ENCODE data around the gene MDH1.
"Not testable (repeated sequence)": the region's sequence is repeated elsewhere in the genome, so short reads cannot be mapped to it uniquely, and the experiment has no call there.

Gene MDH1

DNA sequence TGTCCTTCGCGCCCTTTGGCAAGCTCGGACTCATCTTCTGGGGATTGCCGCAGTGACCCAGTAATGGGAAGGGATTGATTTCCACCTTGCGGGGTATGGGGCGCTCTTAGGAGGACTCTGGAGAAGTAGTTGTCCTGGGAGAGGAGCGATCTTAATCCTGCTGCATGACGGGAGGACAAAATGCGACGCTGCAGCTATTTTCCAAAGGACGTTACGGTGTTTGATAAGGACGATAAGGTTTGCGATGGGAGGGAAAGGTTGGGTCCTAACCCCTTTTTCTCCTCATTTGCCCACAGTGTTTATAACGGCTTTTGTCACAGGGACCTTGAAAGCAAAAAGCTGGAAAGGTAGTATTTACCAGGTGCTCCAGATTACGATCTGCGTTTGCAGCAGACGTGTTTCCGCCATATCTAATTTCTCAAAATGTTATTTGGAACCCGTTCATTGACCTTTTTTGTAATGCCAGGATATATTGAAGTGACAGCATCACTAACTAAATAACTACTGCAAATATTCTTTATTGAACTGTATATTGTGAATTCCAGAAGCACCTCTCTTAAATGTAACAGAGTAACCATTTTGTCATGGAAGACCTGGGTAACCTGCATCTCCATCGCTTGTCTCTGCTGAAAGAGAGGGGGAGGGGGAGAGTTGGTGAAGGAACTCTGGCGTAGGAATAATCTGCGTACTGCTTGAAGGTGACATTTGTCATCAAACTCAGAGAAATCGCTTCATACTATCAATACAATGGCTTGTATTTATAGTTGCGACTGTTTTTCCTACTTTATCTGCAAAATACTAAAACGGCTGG lies 590 bp downstream of the MDH1 start:
- DNase-seq: no peak

DNA sequence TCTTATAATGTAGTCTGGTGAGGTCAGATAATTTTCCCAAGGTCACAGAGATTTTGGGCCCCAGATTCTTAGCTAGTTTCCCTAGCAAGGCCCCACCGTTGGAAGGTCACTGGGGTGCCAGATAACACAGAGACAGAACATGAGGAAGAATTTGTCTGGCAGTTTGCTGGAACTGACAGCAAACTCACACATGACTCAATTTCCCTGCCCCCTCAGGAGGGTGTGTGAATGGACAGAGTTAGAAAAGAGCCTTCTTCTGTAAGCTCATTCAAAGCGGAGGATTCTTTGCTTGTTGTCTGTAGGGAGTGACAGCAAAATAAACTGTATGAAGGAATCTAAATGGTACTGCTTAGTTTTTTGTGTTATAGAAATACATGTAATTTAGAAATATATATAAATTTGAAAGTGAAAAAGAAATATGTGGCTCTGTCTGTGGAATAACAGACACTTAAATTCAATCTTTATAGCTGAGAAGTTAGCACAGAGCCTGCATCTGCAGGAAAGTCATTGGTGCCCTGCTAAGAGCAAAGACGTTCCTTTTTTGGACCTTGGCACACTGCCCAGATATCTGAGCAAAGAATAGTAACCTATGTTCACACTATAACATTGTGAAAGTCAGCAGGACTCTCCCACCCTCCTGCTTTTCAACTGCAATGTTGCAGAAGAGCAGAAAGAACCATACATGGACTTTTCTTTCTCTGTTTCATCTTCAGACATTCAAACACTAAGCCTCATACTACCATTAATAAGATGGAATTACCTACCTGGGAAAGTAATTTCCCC lies 2.1 kb downstream of the MDH1 start:
- DNase-seq: no peak

DNA sequence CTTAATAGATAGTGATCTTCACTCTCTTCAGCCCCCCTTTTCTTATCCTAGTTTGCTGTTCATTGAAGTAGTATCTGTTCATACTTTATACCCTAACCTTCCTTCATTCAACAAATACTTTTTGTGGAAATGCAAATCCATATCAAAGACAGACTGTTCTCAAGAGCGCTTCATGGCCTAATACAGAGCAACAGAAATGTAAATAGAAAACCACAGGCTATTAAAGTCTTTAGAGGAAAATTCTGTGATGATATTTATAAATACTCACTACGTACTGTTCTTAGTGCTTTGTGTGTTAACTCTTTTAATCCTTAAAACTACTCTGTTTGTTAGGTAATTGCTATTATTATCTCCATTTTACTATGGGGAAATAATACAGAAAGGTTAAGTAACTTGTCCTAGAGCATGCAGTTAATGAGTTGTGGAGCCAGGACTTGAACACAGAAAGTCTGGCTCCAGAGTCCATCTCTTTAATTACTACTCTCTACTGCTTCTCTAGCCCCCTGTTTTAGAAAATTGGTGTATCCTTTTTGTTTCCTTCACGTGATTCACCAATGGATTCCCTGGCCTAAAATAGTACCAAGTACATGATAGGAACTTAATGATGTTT lies 2.9 kb downstream of the MDH1 start:
- DNase-seq: no peak

DNA sequence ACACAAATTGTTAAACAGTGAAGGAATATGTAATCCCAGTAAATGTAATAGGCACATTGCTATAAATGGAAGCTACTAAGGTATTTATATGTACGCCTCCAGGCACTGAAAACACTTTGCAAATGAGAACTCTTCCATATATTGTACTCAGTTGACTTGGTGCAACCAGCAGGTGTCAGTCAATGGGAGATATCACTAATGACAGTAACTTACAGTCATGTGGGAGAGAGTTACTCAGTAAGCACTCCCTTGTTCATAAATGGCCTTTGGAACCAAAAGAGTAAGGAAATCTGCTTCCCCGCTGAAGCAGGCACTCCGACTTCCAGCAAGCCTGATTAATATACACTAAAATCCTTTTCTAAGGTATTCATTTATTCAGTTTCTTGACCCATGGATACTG lies 5.9 kb downstream of the MDH1 start:
- no peak for DNase-seq

DNA sequence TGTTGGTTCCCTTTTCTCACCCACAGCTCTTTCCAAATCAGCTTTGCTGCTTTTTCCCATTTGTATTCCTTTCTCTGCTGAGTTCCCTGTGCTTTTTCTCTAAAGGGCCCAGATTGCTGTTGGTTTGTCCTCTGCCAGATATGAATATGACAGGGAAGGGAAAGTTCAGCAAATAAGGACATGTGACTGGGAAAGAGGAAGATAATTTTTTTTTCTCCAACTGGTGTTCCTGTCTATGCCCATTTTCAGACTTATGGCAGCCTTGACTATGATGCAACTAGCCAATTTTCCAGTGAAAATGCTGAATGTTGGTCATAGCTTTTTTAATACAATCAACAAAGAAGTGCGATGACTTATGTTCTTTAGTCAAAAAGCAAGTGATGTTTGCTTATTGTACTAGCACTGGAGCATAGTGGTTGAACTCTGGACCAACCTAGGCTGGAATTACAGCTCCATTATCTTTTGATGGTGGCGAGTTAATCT lies 7.7 kb downstream of the MDH1 start:
- no peak for DNase-seq

DNA sequence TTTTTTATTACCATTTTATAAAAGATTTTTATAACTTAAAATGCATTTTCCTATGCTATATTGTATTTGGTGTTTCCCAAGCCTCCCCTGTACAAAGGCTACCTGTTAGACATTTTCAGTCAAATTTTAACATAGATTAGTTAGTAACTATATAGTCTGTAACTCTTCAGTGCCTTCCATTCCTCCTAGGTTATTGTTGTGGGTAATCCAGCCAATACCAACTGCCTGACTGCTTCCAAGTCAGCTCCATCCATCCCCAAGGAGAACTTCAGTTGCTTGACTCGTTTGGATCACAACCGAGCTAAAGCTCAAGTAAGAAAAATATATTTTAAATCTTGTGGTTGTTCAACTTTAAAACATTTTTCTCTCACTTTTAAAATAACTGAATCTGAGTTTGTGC lies 10.2 kb downstream of the MDH1 start:
- DNase-seq: no peak

DNA sequence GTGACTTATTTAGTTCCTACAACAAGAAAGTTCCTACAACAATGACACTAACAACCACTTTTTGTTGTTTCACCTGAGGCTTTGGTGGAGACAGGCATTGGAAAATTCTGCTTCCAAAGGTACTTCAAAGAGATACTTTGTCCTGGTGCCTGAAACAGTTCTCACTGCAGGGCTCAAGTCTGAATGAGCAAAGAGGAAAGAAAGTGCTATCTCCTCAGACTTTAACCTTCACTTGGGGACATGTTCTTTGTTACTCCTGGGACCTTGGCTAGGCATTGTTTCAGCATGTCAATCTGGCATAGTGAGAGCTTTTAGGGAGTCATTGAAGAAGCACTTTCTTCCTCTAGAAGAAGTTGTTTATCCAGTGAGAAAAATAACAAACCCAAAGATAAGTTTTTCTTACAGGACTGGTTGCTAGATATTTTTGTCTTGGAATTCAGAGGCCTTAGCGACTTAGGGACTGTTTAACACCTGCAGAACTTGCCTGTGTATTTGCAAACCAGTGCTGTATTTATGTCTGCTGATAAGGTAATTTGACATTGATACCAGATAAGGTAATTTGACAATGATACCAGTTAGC lies 12.2 kb downstream of the MDH1 start:
- DNase-seq: no peak

DNA sequence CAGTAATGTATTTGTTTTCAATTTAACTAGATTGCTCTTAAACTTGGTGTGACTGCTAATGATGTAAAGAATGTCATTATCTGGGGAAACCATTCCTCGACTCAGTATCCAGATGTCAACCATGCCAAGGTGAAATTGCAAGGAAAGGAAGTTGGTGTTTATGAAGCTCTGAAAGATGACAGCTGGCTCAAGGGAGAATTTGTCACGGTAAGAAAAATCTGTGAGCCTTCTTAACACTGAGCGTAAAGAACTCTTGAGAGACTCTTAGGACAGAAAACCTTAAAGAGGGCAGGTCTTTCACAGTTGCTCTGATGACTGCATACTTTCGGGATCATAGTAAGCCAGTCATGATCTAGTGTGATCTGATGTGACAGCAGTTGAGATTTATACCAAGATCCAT lies 15.9 kb downstream of the MDH1 start:
- DNase-seq: no peak

DNA sequence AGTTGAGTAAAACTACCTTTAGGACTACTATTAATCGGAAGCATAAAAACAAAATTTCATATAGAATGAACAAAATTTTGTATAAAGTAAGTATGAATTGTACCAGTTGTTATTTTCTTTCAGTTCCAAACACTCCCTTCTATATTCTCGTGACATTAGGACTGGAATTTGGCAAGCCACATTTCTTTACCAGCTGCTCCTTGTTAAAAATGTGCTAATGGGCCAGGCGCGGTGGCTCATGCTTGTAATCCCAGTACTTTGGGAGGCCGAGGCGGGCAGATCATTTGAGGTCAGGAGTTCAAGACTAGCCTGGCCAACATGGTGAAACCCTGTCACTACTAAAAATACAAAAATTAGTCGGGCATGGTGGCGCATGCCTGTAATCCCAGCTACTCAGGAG lies 20.1 kb downstream of the MDH1 start:
- not testable (repeated sequence) for DNase-seq

DNA sequence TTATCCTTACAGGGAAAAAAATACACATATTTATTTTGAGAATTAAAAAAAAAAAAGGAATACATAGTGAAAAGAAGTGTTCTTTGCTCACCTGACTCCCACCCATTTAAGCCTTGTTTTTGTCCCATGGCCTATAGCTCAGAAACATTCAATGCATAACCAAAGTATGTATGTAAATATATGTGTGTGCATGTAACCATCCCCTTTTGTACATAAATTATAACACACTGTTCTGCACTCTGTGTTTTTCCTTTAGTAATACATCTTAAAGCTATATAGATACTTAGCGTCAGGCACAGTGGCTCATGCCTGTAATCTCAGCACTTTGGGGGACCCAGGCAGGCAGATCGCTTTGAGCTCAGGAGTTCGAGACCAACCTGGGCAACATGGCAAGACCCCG lies 21.8 kb downstream of the MDH1 start:
- DNase-seq: no peak

DNA sequence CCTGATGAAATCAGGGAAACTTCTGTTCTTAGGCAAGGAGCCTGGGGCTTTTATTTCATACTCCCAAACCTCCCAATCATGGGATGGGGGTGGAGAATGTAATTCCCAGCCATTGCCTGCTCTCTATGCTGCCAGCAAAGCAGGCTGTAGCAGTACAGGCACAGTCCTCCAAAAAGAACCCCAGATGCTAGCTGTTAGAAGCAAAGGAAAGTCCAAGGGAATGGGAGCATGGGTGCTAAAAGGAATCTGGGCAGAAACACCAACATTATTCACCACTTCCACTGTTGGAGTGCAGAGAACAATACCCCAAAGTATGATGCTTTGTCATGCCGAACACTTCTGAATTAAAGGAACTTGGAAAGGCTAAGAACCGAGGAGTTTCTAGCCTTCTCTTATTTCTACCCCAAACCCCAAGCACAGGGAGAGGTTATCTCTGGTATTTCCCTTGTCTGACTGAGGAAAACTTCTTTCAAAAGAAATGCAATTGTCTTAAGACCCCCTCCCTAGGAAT lies 24.7 kb downstream of the MDH1 start:
- DNase-seq: no peak

DNA sequence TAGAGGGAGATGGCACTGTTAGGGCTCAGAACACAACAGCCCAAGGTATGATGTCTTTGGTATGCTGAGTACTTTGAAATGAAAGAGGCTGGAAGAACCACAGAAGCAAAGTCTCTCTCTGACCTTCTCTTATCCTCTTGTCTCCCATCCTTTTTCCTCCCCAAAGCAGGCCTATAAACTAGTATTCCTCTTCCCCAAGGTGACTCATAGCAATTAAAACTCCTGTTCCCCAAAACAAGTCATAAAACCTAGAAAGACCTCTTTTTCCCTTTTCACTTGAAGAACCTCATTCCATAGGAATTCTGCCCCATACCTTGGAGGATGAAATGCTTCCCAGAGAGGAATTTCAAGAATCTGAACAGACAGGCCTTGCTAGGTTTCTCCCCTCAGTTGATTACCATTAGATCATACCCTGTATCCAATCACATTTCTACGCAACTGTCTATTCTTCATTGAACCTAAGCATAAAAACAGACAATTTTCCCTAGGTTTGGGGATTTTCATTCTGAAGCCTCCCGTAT lies 25.7 kb downstream of the MDH1 start:
- no peak for DNase-seq

DNA sequence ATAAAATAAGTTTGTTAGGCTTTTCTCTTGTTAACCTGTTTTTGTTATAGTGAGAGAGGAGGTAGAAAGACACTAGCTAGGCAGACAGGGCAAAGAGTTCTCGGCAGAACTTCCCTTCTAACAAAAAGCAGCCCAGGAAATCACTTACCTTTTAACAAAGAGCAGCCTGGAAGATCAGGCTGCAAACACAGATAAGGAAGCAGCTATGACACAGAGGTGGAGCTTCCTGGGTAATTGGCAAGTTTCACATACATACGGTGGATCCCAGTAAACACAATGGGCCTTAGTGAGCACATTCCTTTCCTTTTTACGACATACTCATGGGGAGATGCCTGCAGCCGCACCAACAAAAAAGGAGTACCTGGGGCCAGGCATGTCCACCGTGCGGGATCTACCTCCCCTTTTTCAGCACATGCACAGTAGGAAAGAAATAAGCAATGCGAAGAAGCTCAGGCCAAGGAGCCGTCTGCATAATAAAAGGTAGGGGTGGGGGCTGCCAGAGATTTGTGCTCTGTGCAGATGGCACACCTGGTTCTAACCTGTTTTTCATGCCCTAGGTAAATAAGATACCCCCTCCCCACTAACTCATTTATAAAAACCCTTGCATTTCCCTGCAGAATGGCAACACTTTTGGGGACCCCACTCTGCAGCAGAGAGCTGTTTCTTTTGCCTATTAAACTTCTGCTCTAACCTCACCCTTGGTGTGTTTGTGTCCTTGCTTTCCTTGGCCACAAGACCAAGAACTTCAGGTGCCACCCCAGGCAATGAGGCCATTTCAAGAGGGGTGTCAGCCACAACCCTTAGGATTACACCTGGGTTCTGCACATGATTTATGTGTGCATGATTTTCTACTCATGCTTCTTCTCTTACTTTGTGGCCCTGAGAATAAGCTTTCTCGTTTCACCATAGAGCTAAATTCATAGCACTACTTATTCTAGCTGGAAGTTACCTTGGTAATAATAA lies 26.5 kb downstream of the MDH1 start:
- DNase-seq: no peak

DNA sequence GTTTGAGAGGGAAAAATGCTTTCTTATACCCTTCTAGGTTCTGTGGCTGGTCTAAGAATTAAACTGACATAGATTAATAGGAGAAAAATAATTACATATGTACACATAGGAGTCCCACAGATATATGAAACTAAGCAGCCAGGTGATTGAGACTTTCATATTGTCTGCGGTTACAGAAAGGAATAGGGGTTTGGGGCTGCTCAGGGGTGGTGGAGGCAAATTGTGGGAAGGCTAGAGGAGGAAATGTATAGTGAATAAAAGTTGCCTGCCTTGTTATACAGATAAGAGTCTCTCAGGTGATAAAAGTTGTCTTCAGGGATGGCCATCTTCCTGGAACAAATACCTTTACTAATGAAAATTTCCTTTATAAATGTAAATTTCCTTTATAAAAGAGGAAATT lies 28.6 kb downstream of the MDH1 start:
- no peak for DNase-seq

DNA sequence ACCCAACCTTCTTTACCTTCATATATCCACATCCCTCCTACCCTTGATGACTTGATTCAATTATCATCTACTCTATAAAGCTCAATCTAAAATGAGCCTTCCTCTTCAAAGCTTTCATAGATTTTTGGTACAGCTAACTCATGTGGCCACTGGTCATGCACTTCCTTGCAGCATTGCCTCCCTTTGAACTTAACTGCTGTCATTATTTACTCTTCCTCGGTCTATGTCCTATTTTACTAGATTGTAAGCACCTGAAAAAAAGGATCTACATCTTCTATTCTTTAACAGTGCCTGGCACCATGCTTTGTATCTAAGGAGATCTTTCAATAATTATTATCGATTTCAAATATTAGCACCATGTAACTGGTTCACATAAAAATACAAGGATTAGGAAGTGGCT lies 30.6 kb downstream of the MDH1 start:
- DNase-seq: no peak

DNA sequence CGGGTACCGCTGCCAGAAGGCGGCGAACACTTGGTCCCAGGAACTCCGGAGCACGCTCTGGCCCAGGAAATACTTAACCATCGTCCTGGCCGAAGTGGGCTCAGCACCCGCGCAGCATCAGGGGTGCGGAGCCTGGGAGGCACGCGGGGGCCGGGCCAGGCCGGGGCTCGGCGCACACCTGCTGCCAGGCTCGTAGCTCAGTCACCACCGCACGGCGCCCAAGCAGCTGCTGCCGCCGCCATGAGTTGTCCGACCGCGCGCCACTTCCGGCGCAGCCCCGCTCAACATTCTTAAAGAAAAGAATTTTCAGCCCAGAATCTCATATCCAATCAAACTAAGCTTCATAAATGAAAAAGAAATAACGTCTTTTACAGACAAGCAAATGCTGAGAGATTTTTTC lies 34.0 kb downstream of the MDH1 start:
- DNase-seq: no peak

DNA sequence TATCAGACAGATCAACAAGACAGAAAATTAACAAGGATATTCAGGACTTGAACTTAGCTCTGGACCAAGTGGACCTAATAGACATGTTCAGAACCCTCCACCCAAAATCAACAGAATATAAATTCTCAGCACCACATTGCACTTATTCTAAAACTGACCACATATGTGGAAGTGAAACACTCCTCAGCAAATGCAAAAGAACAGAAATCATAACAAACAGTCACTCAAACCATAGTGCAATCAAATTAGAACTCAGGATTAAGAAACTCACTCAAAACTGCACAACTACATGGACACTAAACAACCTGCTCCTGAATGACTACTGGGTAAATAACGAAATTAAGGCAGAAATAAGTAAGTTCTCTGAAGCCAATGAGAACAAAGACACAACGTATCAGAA lies 35.0 kb downstream of the MDH1 start:
- DNase-seq: not testable (repeated sequence)

DNA sequence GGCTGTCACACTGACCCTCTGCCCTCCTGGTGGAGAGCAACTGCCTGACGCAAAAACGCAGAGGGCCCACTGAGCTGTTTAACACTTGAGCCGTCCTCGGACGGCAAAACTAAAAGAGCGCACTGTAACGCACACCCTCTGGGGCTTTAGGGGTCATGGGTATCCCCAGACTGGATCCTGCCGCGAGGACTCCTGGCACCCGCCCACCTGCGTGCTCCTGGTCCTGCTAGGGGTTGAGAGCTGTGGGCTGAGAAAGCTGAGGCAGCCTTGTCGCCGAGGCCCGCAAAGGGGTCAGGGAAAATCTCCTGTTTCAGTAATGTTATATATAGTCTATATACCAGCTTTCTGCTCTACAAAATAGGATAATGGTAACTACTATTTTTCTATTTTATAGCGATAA lies 39.1 kb downstream of the MDH1 start:
- DNase-seq: no peak

DNA sequence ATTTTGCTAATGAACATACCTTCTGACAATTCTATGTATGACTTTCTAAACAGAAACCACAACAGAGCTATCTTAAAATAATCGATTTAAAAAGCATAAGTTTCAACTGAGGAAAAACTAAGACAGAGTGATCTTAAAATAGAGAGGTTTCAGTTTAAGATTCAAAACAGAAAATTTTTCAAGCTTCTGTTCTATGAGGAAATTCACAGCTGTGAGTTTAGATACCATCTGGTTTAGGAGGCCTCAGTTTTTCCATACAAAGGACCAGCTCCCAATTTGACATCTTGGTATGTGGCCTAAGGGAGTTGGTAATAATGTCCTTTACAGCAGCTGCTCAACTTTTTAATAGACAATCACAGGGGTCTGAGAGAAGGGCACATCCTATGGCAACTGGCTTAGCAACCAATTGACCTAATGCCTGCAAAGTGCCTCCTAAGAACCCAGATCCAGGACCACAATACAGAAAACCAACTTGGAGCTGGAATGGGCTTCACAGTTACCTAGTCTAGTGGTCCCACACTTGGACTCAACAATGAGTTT lies 39.7 kb downstream of the MDH1 start:
- DNase-seq: no peak

DNA sequence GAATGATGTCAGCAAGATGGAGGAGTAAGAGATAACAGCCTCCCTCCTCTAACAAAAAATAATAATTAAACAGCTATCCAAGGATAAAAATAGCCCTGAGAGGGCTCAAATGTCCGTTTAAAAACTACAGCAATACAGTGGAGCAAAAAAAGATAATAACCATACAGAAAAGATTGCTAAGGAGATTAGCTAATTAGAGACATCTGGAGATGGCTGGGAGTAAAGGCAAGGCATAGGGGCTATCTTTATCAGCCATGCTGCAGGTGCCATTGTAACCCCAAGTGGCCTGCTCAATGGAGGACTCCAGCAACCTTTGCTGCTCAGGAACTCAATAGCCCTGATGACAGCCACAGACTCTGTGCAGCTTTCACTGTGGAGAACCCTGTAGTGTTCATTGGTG lies 42.7 kb downstream of the MDH1 start:
- no peak for DNase-seq

DNA sequence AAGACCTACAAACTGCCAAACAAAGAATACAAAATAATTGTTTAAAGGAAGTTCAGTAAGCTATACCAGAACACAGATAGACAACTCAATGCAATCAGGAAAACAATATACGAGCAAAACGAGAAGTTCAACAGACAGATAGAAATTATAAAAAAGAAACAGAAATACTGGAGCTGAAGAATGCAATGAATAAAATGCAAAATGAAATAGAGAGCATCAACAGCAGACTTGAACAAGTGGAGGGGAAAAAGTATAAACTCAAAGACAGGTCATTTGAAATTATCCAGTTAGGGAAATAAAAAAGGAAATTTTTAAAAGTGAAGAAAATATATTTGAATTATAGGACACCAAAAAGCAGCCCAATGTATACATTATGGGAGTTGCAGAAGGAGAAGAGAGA lies 43.6 kb downstream of the MDH1 start:
- no peak for DNase-seq

DNA sequence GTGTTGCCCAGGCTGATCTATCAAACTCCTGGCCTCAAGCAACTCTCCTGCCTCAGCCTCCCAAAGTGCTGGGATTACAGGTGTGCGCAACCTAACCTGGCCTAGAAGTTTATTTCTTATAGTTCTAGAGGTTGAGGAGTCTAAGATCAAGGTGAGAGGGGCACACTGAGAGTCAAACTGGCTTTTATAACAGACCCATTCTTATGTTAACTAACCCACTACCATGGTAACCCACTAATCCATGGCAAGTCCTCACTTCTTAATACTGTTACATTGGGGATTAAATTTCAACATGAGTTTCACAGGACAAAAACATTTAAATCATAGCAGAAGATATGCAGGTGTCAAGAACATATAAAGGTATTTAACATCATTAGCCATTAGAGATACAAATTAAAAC lies 50.6 kb downstream of the MDH1 start:
- DNase-seq: no peak

Measured in stimulated activated CD8-positive, alpha-beta memory T cell treated with anti-CD3 and anti-CD28 coated beads, Interleukin-4, amount 100 ng/mL, for 48 hours (primary cell).